Measurements from ENCODE around the gene MAP3K2.

The MAP3K2 gene

GRCh38 chr2:127275789-127276188 lies 112.0 kb downstream of the MAP3K2 start:
- DNase-seq (ENCODE audit: low spot score): no peak
- TF ChIP-seq, protein P1, sequence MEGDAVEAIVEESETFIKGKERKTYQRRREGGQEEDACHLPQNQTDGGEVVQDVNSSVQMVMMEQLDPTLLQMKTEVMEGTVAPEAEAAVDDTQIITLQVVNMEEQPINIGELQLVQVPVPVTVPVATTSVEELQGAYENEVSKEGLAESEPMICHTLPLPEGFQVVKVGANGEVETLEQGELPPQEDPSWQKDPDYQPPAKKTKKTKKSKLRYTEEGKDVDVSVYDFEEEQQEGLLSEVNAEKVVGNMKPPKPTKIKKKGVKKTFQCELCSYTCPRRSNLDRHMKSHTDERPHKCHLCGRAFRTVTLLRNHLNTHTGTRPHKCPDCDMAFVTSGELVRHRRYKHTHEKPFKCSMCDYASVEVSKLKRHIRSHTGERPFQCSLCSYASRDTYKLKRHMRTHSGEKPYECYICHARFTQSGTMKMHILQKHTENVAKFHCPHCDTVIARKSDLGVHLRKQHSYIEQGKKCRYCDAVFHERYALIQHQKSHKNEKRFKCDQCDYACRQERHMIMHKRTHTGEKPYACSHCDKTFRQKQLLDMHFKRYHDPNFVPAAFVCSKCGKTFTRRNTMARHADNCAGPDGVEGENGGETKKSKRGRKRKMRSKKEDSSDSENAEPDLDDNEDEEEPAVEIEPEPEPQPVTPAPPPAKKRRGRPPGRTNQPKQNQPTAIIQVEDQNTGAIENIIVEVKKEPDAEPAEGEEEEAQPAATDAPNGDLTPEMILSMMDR (IDR thresholded peaks at IDR 0.05; ENCODE audit: extremely low read depth, missing control alignments): no peak

GRCh38 chr2:127275356-127275755 lies 112.4 kb downstream of the MAP3K2 start:
- TF ChIP-seq, protein P1 (IDR thresholded peaks at IDR 0.05; ENCODE audit: extremely low read depth, missing control alignments): no peak
- no peak for DNase-seq (ENCODE audit: low spot score)

- TF ChIP-seq, protein P1 (IDR thresholded peaks at IDR 0.05; ENCODE audit: extremely low read depth, missing control alignments): no peak
- no peak for DNase-seq (ENCODE audit: low spot score)
Observed at GRCh38 chr2:127270663-127271062, 117.1 kb downstream of the MAP3K2 start.

- no peak for DNase-seq (ENCODE audit: low spot score)
- TF ChIP-seq, protein P1 (IDR thresholded peaks at IDR 0.05; ENCODE audit: extremely low read depth, missing control alignments): no peak
Observed at GRCh38 chr2:127261804-127262406, 125.9 kb downstream of the MAP3K2 start.

- no peak for DNase-seq (ENCODE audit: low spot score)
- TF ChIP-seq, protein P1 (IDR thresholded peaks at IDR 0.05; ENCODE audit: extremely low read depth, missing control alignments): no peak
Observed at GRCh38 chr2:127259355-127259754, 128.4 kb downstream of the MAP3K2 start.

DNA sequence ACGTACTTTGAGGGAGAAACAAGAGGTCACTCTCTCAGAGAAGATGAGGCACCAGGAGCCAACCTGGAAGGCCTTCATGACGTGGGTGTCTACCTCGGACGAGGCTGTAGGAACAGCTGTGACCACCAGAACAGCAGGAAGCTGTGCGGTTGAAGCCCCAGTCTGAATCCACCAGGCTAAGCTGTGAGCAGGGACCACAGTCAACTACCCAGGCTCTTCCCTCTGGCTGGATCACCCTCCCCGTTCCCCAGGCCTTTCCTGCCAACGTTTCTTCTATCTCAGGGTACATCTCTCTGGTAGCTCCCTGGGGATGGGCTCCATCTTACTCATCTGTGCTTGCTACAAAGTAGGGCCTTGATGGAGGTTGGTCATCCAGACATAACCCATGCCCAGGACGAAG lies 130.9 kb downstream of the MAP3K2 start:
- TF ChIP-seq, protein P1 (IDR thresholded peaks at IDR 0.05; ENCODE audit: extremely low read depth, missing control alignments): no peak
- no peak for DNase-seq (ENCODE audit: low spot score)

- no peak for DNase-seq (ENCODE audit: low spot score)
- TF ChIP-seq, protein P1 (IDR thresholded peaks at IDR 0.05; ENCODE audit: extremely low read depth, missing control alignments): no peak
Observed at GRCh38 chr2:127256381-127256780, 131.4 kb downstream of the MAP3K2 start.
